ENCODE results near the gene CHMP1A. TPM values are rescaled to one million over a fixed set of nuclear protein-coding genes. Genes with fewer than 3 reads are reported as not detected.

Gene CHMP1A
- polyA plus RNA-seq, 2 donors = 58.8 to 71.9 TPM

GRCh38 chr16:89646270-89646669 lies 11.2 kb downstream of the CHMP1A start:
- no peak overlapping the region for H3K4me3 ChIP-seq (ENCODE audit: low read depth in 1 of 2, low read length in 2 of 2)
- H3K4me1 ChIP-seq (ENCODE audit: control insufficient read depth in 2 of 2, insufficient read depth in 2 of 2, low read length in 1 of 2) = no peaks in the 10 kb centered on the region
- H3K27ac ChIP-seq (ENCODE audit: low read depth in 2 of 2, low read length in 1 of 2) = no peak overlapping the region
- peaks cover 0 to 2% of the 10 kb centered on the region in 2 donors for H3K9me3 ChIP-seq (ENCODE audit: control insufficient read depth in 2 of 2, insufficient read depth in 1 of 2, low read depth in 1 of 2, low read length in 1 of 2)
- peaks cover 37 to 42% of the 10 kb centered on the region in 2 donors for H3K36me3 ChIP-seq (ENCODE audit: control insufficient read depth in 2 of 2, insufficient read depth in 2 of 2, low read length in 1 of 2)
- H3K27me3 ChIP-seq (ENCODE audit: control insufficient read depth in 1 of 2, insufficient read depth in 2 of 2, low read length in 2 of 2) = no peaks in the 10 kb centered on the region
- 94% methylated on average over 22 of the region's 22 CpGs for WGBS, 2 donors

DNA sequence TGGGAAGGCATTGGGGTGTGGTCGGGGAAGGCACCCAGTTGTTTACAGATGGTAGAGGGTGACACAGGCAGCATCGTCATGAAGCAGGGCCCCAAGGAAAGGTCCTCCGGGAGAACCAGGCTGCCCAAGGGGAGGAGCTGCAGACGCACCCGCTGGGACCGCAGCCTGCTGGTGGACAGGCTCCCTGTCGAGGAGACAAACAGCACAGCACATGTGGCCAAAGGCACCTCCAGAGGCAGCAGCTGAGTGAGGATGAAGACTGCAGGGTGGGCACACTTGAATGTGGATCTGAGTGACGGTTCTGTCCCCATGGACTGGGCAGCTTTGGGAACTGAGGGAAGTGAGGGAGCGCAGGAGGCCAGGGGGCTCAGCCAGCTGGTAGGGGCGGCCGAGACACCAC lies 12.4 kb downstream of the CHMP1A start:
- WGBS, 2 donors = 75 to 84% methylated on average over 11 of the region's 11 CpGs
- Histone ChIP-seq H3K4me1 (ENCODE audit: control insufficient read depth in 2 of 2, insufficient read depth in 2 of 2, low read length in 1 of 2) (no peaks in the 10 kb centered on the region), H3K9me3 (ENCODE audit: control insufficient read depth in 2 of 2, insufficient read depth in 1 of 2, low read depth in 1 of 2, low read length in 1 of 2) (peaks cover 0 to 2% of the 10 kb centered on the region in 2 donors), H3K4me3 (ENCODE audit: low read depth in 1 of 2, low read length in 2 of 2) (no peak overlapping the region), H3K36me3 (ENCODE audit: control insufficient read depth in 2 of 2, insufficient read depth in 2 of 2, low read length in 1 of 2) (peaks cover 37% of the 10 kb centered on the region in 2 donors), H3K27me3 (ENCODE audit: control insufficient read depth in 1 of 2, insufficient read depth in 2 of 2, low read length in 2 of 2) (no peaks in the 10 kb centered on the region), H3K27ac (ENCODE audit: low read depth in 2 of 2, low read length in 1 of 2) (no peak overlapping the region)

- Histone ChIP-seq H3K27me3 (ENCODE audit: control insufficient read depth in 1 of 2, insufficient read depth in 2 of 2, low read length in 2 of 2) (no peaks in the 10 kb centered on the region), H3K4me3 (ENCODE audit: low read depth in 1 of 2, low read length in 2 of 2) (no peak overlapping the region), H3K27ac (ENCODE audit: low read depth in 2 of 2, low read length in 1 of 2) (no peak overlapping the region), H3K9me3 (ENCODE audit: control insufficient read depth in 2 of 2, insufficient read depth in 1 of 2, low read depth in 1 of 2, low read length in 1 of 2) (no peaks in the 10 kb centered on the region), H3K36me3 (ENCODE audit: control insufficient read depth in 2 of 2, insufficient read depth in 2 of 2, low read length in 1 of 2) (peaks cover 30 to 32% of the 10 kb centered on the region in 2 donors), H3K4me1 (ENCODE audit: control insufficient read depth in 2 of 2, insufficient read depth in 2 of 2, low read length in 1 of 2) (no peaks in the 10 kb centered on the region)
- 74 to 79% methylated on average over 14 of the region's 14 CpGs for WGBS, 2 donors
Observed at GRCh38 chr16:89643769-89644300, 13.7 kb downstream of the CHMP1A start.

DNA sequence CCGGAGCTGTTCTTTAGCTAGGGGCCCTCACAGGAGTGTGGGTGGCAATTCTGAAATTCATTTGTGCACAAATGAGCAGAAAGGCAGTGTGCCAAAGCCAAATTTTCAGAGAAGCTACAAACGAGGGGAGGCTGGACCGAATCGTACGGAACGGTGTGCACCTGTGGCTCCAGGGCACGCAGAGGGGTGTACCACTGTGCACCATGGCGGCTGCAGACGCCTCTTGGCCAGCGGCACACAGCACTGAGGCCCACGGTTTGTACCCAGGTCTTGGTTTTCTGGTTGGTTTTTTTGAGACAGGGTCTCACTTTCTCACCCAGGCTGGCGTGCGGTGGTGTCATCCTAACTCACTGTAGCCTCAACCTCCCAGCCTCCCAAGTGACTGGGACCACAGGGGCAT lies 14.9 kb downstream of the CHMP1A start:
- no peak overlapping the region for H3K27ac ChIP-seq (ENCODE audit: low read depth in 2 of 2, low read length in 1 of 2)
- no peaks in the 10 kb centered on the region for H3K4me1 ChIP-seq (ENCODE audit: control insufficient read depth in 2 of 2, insufficient read depth in 2 of 2, low read length in 1 of 2)
- no peaks in the 10 kb centered on the region for H3K9me3 ChIP-seq (ENCODE audit: control insufficient read depth in 2 of 2, insufficient read depth in 1 of 2, low read depth in 1 of 2, low read length in 1 of 2)
- 72 to 74% methylated on average over 13 of the region's 13 CpGs for WGBS, 2 donors
- H3K27me3 ChIP-seq (ENCODE audit: control insufficient read depth in 1 of 2, insufficient read depth in 2 of 2, low read length in 2 of 2) = no peaks in the 10 kb centered on the region
- peaks cover 27 to 30% of the 10 kb centered on the region in 2 donors for H3K36me3 ChIP-seq (ENCODE audit: control insufficient read depth in 2 of 2, insufficient read depth in 2 of 2, low read length in 1 of 2)
- H3K4me3 ChIP-seq (ENCODE audit: low read depth in 1 of 2, low read length in 2 of 2) = no peak overlapping the region

DNA sequence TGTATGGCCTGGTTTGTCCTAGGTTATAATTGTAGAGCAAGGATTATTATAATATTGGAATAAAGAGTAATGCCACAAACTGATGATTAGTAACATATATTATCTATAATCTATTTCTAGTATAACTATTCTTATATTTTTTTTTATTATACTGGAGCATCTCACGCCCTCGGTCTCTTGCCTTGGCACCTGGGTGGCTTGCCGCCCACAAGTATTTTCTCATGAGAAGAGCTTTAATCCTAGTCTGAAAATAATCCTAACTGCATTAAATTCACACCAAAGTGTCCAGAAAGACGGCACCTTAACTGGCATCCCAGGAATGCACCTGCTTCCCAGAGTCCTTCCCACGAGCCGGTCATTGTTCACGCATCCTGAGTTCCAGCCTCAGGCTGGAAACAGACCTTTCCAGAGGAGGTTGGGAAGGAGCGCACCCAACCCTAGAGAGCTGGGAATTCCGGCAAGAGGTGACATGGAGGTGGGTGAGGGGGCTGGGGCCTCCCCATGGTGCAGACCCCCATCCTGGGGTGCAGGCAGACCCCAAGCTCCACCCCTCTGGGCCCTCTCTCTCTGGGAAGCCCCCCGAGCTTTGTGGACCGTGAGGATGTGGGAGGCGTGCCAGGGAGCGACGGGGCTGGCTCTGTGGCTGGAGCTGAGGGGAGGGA lies 15.9 kb downstream of the CHMP1A start:
- Histone ChIP-seq H3K9me3 (ENCODE audit: control insufficient read depth in 2 of 2, insufficient read depth in 1 of 2, low read depth in 1 of 2, low read length in 1 of 2) (no peaks in the 10 kb centered on the region), H3K27ac (ENCODE audit: low read depth in 2 of 2, low read length in 1 of 2) (peak overlapping the region in 1 of 2 donors; percentile 45), H3K4me3 (ENCODE audit: low read depth in 1 of 2, low read length in 2 of 2) (no peak overlapping the region), H3K27me3 (ENCODE audit: control insufficient read depth in 1 of 2, insufficient read depth in 2 of 2, low read length in 2 of 2) (no peaks in the 10 kb centered on the region), H3K36me3 (ENCODE audit: control insufficient read depth in 2 of 2, insufficient read depth in 2 of 2, low read length in 1 of 2) (peaks cover 19 to 23% of the 10 kb centered on the region in 2 donors), H3K4me1 (ENCODE audit: control insufficient read depth in 2 of 2, insufficient read depth in 2 of 2, low read length in 1 of 2) (no peaks in the 10 kb centered on the region)
- 45 to 47% methylated on average over 13 to 14 of the region's 14 CpGs for WGBS, 2 donors

DNA sequence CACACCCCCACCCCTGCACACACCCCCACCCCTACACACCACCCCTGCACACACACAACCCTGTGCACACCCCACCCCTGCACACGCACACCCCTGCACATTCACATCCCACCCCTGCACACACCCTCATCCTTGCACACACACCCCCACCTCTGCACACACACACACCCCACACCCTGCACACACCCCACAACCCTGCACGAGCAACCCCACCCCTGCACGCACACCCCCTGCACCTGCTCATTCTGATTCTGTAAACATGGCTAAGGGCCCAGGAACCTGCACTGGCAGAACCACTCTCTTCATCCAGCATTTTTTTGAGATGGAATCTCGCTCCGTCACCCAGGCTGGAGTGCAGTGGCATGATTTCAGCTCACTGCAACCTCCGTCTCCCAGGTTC lies 18.1 kb downstream of the CHMP1A start:
- Histone ChIP-seq H3K27me3 (ENCODE audit: control insufficient read depth in 1 of 2, insufficient read depth in 2 of 2, low read length in 2 of 2) (no peaks in the 10 kb centered on the region), H3K9me3 (ENCODE audit: control insufficient read depth in 2 of 2, insufficient read depth in 1 of 2, low read depth in 1 of 2, low read length in 1 of 2) (no peaks in the 10 kb centered on the region), H3K27ac (ENCODE audit: low read depth in 2 of 2, low read length in 1 of 2) (no peak overlapping the region), H3K4me3 (ENCODE audit: low read depth in 1 of 2, low read length in 2 of 2) (no peak overlapping the region), H3K36me3 (ENCODE audit: control insufficient read depth in 2 of 2, insufficient read depth in 2 of 2, low read length in 1 of 2) (peaks cover under 1 to 2% of the 10 kb centered on the region in 2 donors), H3K4me1 (ENCODE audit: control insufficient read depth in 2 of 2, insufficient read depth in 2 of 2, low read length in 1 of 2) (no peaks in the 10 kb centered on the region)
- 54 to 68% methylated on average over 6 of the region's 6 CpGs for WGBS, 2 donors

DNA sequence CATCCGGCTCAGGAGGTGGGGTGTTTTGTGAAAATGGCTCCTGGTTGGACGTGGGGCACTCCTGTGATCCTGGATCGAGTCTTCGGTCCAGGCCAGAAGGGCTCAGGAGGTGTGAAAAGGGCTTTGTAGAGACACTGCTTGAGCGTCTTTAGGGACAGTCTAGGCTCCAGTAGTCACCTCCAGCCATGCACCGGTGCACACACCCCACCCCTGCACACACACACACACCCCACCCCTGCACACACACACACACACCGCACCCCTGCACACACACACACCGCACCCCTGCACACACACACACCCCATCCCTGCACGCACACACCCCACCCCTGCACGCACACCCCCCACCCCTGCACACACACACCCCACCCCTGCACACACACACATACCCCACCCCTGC lies 19.1 kb downstream of the CHMP1A start:
- Histone ChIP-seq H3K27me3 (ENCODE audit: control insufficient read depth in 1 of 2, insufficient read depth in 2 of 2, low read length in 2 of 2) (no peaks in the 10 kb centered on the region), H3K9me3 (ENCODE audit: control insufficient read depth in 2 of 2, insufficient read depth in 1 of 2, low read depth in 1 of 2, low read length in 1 of 2) (no peaks in the 10 kb centered on the region), H3K4me1 (ENCODE audit: control insufficient read depth in 2 of 2, insufficient read depth in 2 of 2, low read length in 1 of 2) (no peaks in the 10 kb centered on the region), H3K4me3 (ENCODE audit: low read depth in 1 of 2, low read length in 2 of 2) (no peak overlapping the region), H3K36me3 (ENCODE audit: control insufficient read depth in 2 of 2, insufficient read depth in 2 of 2, low read length in 1 of 2) (no peaks in the 10 kb centered on the region), H3K27ac (ENCODE audit: low read depth in 2 of 2, low read length in 1 of 2) (no peak overlapping the region)
- WGBS, 2 donors = 74 to 76% methylated on average over 7 to 10 of the region's 10 CpGs

DNA sequence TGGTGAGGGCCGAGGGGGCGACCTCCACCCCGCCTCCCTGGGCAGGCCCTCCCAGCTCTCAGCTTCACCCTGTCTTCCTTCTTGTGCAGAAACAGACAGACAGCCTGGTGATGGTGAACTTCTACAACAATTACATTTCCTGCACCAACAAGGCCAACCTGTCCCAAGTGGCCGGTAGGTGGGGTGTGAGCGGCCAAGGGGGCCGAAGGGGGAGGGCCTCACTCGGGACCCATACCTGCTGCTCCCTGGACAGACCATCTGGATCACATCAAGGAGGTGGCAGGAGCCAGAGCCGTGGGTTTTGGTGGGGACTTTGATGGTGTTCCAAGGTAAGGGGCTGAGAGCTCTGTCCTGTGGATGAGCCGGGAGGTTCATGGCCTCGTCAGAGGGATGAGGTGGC lies 20.1 kb downstream of the CHMP1A start:
- no peaks in the 10 kb centered on the region for H3K36me3 ChIP-seq (ENCODE audit: control insufficient read depth in 2 of 2, insufficient read depth in 2 of 2, low read length in 1 of 2)
- no peaks in the 10 kb centered on the region for H3K4me1 ChIP-seq (ENCODE audit: control insufficient read depth in 2 of 2, insufficient read depth in 2 of 2, low read length in 1 of 2)
- H3K9me3 ChIP-seq (ENCODE audit: control insufficient read depth in 2 of 2, insufficient read depth in 1 of 2, low read depth in 1 of 2, low read length in 1 of 2) = no peaks in the 10 kb centered on the region
- no peak overlapping the region for H3K4me3 ChIP-seq (ENCODE audit: low read depth in 1 of 2, low read length in 2 of 2)
- 59 to 72% methylated on average over 10 of the region's 10 CpGs for WGBS, 2 donors
- H3K27me3 ChIP-seq (ENCODE audit: control insufficient read depth in 1 of 2, insufficient read depth in 2 of 2, low read length in 2 of 2) = no peaks in the 10 kb centered on the region
- no peak overlapping the region for H3K27ac ChIP-seq (ENCODE audit: low read depth in 2 of 2, low read length in 1 of 2)

GRCh38 chr16:89636663-89637062 lies 20.8 kb downstream of the CHMP1A start:
- no peak overlapping the region for H3K4me3 ChIP-seq (ENCODE audit: low read depth in 1 of 2, low read length in 2 of 2)
- H3K36me3 ChIP-seq (ENCODE audit: control insufficient read depth in 2 of 2, insufficient read depth in 2 of 2, low read length in 1 of 2) = no peaks in the 10 kb centered on the region
- H3K4me1 ChIP-seq (ENCODE audit: control insufficient read depth in 2 of 2, insufficient read depth in 2 of 2, low read length in 1 of 2) = no peaks in the 10 kb centered on the region
- 75 to 82% methylated on average over 12 of the region's 12 CpGs for WGBS, 2 donors
- no peaks in the 10 kb centered on the region for H3K27me3 ChIP-seq (ENCODE audit: control insufficient read depth in 1 of 2, insufficient read depth in 2 of 2, low read length in 2 of 2)
- no peak overlapping the region for H3K27ac ChIP-seq (ENCODE audit: low read depth in 2 of 2, low read length in 1 of 2)
- H3K9me3 ChIP-seq (ENCODE audit: control insufficient read depth in 2 of 2, insufficient read depth in 1 of 2, low read depth in 1 of 2, low read length in 1 of 2) = no peaks in the 10 kb centered on the region
